NCI-H2081 (cell line): Measurements from ENCODE around the gene RANBP3.
"Not testable (repeated sequence)": the region's sequence is repeated elsewhere in the genome, so short reads cannot be mapped to it uniquely, and the experiment has no call there.

Source experiments
- DNase-seq, 2 experiments: peaks; one replicate each; lab custom pipeline; 2025; lab: John Stamatoyannopoulos, UW

Gene RANBP3, protein sequence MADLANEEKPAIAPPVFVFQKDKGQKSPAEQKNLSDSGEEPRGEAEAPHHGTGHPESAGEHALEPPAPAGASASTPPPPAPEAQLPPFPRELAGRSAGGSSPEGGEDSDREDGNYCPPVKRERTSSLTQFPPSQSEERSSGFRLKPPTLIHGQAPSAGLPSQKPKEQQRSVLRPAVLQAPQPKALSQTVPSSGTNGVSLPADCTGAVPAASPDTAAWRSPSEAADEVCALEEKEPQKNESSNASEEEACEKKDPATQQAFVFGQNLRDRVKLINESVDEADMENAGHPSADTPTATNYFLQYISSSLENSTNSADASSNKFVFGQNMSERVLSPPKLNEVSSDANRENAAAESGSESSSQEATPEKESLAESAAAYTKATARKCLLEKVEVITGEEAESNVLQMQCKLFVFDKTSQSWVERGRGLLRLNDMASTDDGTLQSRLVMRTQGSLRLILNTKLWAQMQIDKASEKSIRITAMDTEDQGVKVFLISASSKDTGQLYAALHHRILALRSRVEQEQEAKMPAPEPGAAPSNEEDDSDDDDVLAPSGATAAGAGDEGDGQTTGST

DNA sequence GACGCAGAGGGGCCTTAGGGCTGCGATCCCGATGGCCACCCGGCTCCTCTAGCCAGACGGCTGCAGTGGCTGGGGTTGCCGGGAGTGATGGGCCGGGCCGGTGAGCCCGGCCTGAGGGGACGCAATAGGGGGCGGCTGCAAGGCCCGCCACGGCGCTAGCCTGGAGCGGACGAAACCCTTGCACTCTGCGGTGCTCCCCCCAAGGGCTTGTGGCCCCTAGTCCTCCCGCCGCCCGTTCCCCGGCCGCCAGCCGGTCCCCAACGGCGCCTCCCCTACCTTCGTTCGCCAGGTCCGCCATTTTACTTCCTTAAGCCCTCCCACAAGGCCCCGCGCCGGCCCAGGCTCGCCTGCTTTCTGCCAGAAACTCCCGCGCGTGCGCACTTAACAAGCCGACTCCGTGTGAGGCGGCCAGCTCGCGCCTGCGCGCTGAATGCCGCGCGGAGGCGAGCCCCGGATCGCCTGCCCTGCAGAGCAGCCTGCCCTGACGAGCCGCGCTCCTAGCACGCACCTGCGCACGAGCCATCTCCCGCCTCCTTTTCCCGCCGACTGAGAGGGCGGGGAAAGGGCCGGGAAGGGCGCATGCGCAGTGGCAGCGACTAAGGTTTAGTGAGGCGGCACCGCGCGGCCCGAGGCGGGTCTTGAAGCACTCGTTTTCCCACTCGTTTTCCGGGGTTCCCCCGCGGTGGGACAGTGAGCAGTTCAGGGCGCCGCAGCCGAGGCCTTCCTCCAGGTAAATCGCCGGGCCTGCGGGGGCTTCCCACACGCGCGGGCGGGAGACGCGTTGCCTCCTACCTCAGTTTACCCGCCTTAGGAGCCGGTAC, at the start of gene RANBP3:
Gene RANBP3, minus strand, starts transcription at position 356 of the 821 bp plus-strand sequence. Its CDS starts 58 bp downstream, at position 298.
- peak; percentile 98 to 99 for DNase-seq

DNA sequence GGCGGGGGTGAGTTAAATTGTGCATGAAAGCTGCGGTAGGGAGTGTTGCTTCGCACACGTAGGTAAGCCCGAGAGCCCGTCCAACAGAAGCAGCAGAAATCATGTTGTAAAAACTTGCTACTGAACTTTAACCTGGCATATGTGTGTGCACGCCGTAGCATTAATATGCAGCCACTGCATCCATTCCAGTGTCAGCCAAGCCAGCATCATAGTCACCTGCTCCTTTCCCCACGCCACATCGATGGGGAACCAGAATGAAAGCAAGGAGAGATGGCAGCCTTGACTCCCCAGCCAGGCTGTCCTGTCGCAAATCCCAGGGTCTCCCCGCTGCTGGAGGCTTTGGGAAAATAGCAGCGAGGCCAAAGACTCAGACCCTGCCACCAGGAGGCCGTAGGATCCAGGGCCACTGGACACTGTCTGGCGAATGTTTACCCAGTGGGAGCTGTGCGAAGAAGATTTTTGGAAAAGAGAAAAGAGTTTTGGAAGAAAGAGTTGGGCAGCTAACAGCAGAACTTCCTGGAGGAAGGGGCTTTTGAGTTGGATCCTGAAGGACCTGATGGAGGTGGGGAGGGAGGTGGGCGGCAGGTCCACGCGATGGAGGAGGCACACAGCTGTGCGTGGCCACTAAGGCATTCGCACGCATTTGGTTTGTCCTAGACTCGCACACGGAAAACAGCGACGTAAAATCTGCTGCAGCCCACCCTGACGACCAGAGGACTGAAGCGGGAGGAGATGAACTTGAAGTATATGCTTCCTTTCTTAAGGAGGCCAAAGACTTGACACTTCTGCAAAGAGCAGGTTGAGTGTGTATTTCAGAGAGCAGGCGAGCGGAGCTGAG, 48.7 kb upstream of the RANBP3 start:
- DNase-seq: no peak

DNA sequence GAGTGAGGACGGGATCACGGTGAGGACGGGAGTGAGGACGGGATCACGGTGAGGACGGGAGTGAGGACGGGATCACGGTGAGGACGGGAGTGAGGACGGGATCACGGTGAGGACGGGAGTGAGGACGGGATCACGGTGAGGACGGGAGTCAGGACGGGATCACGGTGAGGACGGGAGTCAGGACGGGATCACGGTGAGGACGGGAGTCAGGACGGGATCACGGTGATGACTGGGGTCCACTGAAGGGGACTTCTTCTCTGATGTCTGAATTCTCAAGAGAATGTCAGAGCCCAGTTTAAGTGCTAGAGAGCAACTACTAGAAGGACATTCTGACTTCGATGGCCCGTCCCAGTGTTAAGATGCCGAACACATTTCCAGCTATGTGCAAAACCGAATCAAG, 46.8 kb upstream of the RANBP3 start:
- not testable (repeated sequence) for DNase-seq

DNA sequence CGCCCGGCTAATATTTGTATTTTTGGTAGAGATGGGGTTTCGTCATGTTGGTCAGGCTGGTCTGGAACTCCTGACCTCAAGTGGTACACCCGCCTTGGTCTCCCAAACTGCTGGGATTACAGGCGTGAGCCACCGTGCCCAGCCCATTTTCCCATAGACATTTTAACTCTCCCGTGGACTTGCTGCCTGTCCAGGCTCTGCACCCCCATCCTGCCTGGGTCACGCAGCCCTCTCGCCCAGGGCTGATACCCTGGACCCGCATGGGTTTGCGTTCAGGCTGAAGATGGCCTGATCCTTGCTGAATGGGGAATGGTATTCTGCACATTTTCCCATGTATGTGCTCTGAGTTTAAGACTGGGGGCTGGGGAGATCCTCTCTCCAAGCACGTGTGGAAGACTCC, 46.0 kb upstream of the RANBP3 start:
- no peak for DNase-seq

DNA sequence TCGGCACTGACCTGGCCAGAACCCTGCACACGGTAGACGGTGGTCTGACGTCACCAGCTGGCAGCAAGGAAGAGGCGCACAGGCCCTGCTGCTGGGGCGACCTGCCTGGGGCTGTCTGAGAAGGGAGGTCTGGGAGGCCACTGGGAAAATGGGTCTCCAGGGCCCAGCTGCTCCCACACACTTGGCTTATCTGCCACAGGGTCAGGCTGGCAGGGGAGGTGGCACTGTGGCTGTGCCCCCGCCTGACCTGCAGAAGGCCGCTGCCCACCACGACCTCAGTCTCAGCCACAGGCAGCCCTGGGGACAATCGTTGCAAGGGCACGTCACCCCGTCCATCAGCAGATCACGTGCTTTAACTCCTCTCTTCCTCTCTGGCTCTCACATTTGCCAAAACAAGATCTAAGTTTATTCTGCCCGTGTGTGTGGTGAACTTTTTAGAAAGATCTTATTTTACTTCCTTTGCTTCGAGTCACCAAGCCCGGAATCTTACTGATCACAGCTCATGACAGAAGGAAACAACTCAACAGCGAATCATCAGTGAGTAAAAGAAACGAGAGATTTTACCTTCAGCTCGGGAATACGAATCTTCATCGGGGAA, 45.2 kb upstream of the RANBP3 start:
- DNase-seq: no peak

DNA sequence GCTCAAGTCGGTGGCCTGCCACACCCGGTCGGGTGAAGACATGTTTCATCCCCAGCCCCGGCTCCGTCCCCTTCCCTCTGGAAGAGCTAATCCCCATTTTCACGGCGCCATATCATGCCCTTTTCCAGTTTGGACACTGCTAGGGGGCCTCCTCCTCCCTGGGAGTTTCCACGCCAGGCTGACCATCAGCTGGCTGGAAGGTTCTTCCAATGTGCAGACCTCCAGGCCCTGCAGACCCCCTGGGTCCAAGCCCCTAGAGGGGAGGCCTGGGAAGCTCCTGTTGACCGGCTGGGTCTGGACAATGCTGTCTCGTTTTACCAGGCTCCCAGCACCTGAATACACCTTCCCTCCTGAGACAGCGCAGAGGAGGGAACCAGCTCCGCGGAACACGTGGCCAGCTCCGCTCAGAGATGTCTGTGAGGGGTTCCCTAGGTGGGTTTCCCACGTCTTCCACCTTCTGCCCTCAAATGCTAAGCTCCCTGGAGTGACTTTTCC, 44.7 kb upstream of the RANBP3 start:
- DNase-seq: no peak

DNA sequence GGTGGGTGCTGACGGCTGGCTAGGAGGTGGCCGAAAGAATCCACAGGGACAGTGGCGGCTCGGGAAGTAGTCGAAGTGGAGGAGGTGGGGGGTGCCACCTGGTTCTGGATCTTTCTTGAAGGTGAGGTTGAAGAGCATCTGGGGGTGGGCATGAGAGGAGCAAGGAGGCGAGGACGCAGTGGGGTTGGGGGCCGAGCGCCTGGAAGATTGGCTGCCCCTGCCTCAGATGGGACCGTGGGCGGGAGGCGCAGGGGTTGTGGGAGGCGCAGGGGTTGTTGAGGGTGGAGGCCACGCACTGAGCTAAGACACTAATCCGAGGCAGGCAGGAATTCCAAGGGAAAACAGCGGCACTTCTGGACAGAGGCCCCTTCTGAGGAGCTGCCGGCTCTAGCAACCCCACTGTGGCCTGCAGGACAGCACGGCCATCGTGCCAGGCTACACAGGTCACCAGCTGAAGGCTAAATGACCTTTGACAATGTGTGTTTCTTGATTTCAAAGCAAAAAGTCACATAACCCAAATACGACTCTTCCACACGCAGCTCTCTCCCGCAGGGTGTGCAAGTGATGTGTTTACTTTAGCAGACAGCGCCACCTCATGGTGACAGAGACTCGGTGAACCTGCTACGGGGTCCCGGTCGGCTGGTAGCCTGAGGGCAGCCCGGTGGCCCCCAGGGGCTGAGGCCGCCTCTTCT, 44.1 kb upstream of the RANBP3 start:
- DNase-seq: peak; percentile 72 to 73

DNA sequence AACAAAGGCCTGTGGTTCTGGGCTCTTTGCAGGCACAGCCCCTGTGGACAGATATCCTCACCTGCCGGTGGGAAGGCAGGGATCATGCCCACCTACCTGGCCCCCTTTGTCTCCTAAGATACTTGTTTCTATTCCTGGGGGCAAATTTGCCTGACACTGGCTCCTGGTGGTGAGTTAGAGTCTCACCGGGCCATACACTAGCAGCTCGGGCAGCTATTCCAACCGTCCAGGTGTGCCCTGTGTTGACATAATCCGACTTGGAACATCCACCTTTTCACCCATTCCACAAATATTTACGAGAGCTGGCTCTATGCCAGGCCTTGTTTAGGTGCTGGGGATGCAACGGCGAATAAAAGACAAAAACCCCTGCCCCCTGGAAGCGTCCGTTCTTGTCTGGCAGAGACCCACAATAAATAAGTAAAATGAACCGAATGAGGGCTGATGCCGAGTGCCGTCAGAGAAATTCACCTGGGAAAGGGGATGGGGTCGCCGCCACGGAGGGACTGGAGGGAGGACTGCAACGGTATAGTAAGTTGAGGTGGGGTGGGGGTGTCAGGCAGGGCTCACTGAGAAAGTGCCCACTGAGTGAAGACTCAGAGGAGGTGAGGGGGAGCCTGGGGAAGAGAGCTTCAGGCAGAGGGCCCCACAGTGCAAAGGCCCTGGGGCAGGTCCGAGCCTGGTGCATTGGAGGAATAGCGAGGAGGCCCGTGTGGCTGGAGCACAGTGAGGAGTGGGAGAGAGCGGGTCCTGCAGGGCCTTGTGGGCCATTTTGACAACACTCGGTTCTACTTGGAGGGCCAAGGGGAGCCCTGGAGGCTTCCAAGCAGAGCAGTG, 43.2 kb upstream of the RANBP3 start:
- peak; percentile 77 to 87 for DNase-seq

DNA sequence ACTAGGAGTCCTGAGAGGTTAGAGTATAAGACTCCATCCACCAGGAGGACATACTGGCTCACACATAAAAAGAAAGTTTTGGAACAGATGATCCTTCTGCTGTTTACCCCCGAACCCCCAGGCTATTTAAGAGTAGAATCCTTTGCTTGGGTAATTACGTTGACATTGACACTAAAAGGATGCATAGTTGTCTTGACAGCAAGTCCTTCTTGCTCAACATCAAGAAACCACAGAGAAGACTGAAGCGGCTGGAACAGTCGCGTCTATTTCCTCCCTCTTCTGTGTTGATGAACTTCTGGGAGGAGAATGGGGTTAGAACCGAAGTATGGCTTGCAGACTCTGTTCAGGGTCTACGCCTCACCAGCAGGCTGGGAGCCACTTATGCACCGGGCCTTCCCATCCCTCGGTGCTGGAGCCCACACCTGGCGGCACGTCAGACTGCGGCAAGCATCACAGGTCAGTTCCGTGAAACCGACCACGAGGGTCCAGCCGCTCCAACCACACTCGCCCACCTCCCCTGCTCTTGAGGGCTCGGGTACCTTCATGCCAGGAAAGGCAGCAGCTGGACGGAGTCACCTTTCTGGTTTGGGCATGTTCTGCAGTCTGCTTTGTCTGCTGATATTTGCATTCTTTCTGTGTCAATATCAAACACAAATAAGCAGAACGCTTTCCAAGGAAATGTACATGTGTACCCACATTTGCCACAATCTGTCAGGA, 42.4 kb upstream of the RANBP3 start:
- peak; percentile 78 to 93 for DNase-seq

DNA sequence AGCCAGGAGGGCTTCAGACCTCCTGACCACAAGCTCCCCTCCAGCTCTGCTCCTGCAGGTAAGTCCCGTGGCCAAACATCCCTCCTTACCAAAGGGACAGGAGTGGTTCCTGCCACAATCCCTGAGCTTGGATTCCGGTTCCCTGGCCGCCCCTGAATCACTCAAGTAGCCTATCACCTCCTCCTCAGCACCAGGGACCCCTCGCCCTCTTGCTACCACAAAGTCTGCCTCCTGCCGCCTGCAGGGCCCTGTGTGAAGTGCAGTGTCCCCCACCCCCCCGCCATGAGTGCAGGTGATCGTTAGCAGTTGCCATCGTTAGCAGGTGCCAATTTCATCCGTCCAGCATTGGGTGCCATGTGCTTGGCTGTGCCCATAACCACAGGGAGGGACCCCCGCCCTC, 40.8 kb upstream of the RANBP3 start:
- no peak for DNase-seq

DNA sequence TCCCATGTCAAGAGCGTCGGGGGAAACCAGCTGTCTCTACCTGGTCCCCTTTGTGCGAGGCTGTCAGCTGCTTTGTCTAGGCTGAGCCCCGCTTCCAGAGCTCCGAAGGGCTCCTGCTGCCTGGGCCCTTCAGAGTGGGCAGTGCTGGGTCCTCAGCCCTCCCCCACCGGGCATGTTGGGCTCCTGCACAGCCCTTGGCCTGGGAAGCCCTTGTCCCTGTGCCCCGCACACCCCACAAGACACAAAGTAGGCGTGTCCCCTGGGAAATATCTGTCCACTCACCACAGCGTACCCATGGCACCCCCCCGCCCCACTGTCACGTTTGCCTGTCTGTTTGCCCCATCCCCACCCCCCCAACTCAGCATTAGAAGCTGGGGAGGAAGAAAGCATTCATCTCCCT, 39.6 kb upstream of the RANBP3 start:
- DNase-seq: no peak

DNA sequence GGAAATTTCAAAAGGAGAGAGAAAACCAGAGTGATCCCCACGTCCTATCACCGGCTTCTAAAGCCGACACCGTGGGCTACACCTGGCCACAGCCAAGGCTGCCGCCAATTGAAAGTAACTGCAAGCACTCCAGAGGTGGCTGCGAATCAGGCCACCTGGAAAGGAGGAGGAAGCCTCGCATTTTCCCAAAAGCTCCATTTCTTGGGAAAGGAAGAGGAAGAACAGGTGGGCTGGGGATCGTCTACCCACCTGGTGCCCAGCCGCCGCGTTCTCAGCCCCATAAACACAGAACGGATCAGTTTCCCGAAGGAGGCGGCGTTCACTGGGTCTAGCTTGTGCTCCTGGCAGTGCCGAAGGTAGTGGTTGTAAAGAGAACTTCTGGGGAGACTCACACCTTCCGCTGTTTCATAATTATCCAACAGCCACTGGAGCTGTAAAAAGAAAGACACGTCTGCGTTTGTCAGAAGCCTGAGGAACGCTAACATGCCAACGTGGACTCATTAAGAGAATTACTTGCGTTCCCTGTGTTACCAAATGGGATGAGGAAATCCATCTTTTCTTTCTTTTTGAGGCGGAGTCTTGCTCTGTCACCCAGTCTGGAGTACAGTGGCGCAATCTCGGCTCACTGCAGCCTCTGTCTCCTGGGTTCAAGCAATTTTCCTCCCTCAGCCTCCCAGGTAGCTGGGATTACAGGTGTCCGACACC, 38.1 kb upstream of the RANBP3 start:
- DNase-seq: no peak

DNA sequence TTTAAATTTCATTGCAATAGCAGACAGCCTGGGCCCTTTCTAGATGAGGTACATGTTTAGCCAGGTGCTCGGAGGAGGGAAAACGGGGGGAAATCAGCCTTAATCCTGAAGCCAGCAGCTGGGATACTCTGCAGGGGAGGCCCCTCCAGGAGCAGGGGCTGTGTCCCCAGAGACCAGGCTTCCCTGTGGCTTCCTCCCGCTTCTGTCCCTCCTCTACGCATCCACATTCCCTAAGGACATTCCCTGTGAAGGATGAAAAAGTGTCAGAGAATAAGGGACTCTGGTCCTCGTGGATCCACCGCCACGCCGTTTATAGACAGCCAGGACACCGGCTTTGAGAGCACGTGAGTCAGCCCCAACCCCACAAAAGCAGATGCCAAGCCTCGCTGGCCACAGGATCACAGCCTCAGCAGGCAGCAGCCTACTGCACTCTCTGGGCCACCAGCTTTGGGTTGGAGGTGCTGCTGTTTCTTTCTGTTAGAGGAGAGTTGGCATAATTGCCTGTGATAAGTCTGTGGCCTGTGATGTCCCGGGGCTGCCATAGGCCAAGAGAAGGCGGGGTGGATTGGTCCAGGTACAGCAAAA, 36.7 kb upstream of the RANBP3 start:
- no peak for DNase-seq

DNA sequence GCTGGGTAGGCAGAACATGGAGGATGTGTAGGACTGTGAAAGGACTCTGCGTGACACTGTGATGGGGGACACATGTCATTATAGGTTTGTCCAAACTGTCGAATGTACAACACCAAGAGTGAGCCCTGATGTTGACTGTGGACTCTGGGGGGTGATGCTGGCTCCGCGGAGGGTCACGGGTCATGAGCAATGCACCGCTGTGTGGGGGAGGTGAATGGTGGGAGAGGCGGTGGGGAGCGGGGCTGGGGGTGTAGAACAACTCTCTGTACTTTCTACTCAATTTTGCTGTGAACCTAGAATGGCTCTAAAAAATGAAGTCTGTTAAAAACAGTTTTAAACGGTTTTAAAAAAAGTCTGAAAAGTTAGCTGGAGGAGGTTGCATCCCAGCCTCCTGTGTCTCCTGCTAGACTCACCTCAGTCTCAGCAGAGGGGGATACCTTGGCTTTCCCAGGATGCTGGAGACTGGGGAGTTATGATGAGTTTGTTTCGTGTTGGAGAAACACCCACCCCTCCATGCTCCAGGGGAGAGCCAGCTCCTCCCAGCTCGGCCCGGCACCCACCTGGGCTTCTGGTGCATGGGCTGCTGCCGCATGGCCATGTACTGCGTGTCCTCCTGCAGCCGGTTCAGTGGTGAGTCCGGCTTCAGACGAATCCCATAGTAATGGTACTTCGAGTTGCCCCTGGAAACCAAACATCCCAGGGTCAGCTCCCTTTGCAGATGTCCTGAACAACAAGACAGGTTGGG, 34.7 kb upstream of the RANBP3 start:
- DNase-seq: no peak

DNA sequence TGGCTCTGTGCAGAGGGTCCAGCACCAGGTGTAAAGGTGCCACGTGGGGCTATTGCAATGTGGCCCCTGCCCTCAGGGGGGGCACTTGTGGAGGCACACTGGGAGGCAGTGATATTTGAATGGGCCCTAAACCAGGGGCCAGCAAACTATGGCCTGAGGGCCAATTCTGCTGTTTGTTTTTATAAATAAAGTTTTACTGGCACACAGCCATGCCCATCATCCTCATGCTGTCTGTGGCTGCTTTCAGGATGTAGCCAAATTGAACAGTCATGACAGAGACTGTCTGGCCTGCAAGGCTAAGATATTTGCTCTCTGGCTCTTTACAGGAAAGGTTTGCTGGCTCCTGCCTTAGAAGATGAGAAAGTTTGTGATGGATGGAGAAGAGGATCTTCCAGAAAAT, 33.9 kb upstream of the RANBP3 start:
- peak in 1 of 2 experiments; percentile 14 for DNase-seq

DNA sequence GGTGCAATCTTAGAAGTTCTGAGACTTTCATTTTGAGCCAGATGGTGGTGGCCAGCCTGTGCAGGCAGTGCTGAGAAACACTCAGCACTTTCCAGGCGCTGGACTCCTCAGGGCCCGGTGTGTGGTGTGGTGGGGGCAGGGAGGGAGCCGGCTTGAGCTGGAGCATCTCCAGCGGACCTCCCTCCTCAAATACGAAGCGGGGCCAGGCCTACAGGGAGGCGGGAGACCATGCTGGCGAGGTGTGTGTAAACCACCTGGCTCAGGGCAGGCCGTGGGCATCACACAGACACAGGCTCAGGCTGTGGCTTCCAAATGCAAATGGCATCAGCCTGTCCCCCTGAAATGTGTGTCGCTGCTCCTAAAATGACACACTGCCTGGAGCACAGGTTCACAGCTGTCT, 33.3 kb upstream of the RANBP3 start:
- DNase-seq: no peak

DNA sequence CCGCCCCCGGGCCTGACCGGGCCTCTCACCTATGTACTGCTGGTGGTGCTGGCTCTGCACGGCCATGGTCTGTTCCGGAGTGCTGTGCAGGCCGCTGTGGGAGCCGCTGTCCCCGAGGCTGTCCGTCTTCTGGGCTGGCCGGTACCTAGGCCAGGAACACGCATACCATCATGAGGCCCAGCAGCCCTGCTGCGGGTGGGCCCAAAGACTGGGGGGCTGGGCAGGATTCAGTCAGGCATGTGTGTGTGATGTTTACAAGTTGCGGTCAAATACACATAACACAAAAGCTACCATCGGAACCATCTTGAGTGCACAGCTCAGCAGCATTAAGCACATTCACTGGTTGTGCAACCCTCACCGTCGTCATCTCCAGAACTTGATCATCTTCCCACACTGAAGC, 32.2 kb upstream of the RANBP3 start:
- DNase-seq: no peak
